Embryonic facial prominence (tissue), 1 donor: ENCODE measurements around the gene MARS1.
A peak's percentile ranks its signal among the peaks of the same experiment; 100 is the strongest.

Experiments used
- DNase-seq: peaks from one replicate; pipeline ENCODE4 v3.0.0-alpha.2; 2016; ENCODE audit errors: extremely low spot score

The MARS1 gene

DNA sequence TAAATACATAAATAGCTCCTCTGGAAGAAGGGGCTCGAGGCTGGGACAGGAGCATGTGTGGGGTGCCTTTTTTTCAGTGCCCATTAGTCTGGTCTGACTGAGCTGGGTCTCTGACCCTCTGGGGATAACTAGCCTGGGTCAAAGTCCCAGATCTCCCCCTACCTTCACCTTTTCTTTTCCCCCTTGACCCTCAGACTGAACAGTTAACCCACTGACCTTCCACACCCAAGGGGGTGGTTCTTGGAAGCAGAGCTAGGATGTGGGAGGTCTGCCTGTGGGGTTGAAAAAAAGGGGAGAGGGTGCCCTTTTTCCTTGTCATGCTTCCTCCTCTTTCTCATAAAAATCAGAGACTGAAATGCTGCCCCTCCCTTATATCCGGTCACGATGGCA is 29.2 kb upstream of the MARS1 start:
- no peak for DNase-seq

DNA sequence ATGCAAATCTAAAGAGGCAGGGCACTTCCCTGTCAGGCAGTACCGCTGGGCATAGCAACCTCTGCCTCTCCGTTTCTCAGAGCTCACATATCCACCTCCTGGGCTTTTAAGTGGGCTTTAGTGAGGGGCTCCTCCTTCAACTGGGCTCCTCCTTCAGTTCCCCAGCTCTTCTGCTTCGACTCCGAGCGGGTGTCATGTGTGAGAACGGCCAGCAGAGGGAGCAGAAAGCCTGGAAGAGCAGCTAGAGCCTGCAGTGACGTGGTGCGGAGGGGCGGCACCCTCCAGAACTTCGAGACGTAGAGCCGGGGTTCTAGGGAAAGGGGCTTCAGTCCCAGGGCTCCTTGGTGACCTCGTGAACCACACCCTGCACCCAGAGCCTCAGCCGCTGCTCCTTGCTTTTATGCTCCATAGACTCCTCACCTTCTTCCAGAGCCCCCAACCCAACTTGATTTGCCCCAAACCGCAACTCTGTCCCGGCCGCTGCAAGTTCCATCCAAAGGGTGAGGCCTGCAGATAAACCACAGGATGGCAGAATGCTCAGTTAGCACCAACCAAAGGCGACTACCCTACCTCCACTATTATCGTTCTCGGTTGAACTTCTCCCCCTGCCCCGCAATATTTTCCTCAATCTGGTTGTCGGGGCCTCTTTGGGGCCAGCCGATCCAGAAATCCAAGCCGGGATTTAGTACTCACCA is 28.7 kb upstream of the MARS1 start:
- peak; percentile 97 for DNase-seq

DNA sequence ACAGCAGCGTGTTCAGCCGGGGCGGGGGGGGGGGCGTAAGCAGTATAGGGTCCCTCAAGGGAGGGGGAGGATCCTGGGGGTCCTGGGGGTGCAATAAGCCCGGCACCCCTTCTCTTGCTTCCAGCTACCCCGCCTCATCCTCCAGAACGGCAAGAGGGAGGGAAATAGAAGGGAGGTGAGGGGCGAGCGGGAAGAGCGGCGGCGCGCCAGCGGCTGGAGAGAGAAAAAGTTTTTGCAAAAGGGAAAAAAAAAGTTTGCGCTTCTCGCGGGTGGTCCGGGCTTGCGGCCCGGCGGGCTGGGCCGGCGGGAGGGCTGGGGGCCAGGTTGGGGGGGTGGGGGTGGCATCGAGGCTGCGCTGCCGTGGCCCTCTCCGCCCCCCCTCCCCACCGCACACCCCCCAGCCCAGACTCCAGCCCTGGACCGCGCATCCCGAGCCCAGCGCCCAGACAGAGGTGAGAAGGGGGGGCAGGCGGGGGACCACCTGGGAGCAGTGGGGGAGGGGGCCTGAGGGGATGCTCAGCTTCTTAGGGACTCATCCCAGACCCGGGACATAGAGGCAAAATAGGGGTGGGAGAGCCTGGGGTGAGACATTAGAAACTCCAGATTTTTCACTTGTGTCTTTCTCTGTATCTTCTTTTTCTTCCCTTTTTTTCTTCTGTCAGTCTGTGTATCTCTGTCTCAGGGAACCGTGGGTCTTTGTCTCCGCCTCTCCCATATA is 28.0 kb upstream of the MARS1 start, which contains the start of gene GLI1:
Gene GLI1, plus strand, starts transcription at position 36 of the 718 bp plus-strand sequence. CDS start 3,907 bp downstream, outside the sequence.
- peak; percentile 76 for DNase-seq

DNA sequence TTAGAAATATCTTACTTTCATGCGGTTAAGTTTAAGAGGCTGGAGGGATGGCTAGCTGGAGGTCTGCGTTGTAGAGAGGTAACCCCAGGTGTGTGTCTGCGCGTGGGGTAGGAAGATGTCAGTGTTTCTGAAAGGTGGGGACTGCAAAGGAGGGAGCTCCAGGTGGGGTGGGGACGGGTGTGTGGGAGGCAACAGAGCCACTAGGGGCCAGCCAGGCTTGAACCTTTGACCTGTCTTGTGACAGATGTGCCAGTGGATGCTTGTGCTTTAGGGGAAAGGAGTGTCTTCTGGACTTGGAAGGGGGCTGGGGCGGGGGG is 27.4 kb upstream of the MARS1 start:
- no peak for DNase-seq

DNA sequence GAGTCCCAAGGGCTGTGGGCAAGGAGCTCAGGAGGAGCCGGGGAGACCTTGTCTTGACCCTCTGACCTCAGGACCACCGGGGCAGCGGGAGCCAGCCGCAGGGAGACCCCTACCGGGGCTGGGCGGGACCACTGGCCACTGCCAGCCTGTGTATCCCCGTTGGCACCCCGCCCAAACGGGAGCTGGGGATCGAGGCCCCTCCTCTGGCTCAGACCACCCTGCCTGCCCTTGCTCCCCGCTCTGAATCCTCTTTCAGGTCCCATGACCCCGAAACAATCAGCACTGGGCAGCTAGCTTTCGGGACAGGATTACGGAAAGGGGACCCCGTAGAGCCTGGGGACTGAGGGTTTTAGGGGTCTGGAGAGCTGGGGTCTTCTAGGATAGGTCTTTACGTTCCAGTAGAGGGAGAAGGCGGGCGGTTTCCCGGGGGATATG is 27.0 kb upstream of the MARS1 start:
- DNase-seq: no peak

DNA sequence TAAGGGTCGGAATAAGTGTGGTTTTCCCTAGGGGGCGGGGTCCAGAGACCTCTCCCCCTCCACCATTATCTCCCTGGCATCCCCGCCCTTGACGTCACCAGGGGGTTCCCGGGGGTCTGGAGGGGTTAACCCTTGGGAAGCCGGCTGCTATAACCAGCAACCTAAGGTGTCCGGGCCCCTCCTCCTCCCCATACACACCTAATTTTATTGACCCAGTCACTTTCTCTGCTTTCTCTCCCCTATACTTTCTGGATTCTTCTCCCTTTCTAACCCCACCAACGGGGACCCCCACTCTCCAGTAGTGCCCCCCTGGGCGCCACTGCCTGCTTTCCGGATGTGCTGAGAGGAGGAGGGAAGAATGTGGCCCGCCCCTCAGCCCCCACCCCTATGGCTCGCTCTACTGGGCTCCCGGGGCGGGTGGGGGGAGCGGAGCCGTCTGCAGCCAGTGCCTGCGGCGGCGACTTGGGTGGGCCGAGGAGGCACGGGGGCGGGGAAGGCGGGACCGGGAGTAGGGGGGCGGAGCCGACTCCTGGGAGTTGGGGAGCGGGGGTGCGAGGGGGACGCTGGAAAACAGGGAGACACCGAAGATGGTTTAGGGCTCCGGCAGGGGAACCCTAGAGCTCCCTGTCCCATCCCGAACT is 26.5 kb upstream of the MARS1 start:
- DNase-seq: peak; percentile 46

DNA sequence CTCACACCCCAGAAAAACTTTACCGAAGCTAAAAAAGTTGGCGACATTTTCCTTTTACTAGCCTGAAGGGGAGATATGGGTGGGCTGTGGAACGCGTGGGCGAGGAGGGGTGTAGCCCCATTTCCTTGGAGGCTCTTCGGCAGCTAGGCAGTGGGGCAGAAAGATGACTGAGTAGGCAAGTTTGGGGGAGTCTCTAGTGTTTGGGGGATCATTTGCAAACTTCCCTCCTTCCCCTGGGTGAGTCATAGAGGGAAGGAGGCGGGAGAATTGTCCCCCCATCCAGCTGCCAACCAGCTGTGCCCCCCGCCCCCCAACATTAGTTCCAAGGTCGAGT is 26.0 kb upstream of the MARS1 start:
- DNase-seq: no peak

DNA sequence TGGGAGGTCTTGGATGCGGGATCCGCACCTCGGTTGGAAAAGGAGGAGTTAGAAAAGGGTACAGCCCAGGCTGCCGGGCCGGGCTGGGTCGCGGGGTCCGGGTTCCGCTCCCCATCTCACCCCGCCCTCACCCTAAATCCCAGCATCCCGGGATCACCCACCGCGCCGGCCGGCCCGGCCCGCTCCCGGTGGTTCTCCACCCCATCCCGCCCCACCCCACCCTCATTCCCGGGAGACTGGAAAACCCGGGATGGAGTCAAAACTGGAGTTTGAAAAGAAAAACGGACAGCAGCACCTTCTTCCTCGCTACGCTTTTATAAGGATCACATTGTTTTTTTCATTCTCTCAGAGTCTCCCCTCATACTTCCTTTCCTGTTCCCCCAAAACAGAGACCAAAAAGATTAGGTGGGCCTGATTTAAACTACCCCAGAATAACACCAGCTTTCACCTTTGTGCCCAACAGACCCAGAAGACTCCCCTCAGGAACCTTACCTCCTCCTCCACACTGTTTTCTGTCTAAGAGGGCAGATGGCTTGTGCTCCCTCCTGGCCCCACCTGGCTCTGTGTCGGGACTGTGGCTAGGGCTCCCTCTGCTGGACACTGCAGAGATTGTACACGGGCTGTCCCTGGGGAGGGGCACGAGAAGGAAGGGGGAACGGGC is 25.5 kb upstream of the MARS1 start:
- DNase-seq: peak; percentile 74

DNA sequence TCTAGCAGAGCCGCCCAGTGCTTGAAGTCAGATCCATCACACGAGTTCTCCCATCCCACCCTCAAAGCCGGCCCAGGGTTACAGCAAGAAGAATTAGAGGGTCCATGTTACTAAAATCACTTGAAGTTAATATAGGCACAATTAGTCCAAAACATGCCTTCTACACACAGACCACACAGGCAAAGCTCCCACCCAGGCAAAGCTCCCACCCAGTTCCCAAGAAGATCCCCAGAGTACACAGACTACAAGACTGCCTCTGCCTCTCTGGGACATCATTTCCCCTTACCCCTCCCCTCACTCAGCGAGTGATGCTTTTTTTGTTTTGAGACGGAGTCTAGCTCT is 25.0 kb upstream of the MARS1 start:
- no peak for DNase-seq

DNA sequence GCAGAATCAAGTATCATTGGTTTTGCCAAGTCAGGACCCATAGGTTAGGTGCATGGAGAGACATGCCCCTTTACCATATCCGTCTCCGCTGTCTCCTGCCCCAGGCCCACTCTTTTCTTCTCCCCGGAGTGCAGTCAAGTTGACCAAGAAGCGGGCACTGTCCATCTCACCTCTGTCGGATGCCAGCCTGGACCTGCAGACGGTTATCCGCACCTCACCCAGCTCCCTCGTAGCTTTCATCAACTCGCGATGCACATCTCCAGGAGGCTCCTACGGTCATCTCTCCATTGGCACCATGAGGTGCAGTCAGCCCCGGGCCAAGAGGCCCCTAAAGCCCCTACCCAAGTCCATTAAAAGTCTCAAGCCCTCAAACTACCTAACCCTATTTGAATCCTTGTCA is 23.3 kb upstream of the MARS1 start:
- DNase-seq: no peak

DNA sequence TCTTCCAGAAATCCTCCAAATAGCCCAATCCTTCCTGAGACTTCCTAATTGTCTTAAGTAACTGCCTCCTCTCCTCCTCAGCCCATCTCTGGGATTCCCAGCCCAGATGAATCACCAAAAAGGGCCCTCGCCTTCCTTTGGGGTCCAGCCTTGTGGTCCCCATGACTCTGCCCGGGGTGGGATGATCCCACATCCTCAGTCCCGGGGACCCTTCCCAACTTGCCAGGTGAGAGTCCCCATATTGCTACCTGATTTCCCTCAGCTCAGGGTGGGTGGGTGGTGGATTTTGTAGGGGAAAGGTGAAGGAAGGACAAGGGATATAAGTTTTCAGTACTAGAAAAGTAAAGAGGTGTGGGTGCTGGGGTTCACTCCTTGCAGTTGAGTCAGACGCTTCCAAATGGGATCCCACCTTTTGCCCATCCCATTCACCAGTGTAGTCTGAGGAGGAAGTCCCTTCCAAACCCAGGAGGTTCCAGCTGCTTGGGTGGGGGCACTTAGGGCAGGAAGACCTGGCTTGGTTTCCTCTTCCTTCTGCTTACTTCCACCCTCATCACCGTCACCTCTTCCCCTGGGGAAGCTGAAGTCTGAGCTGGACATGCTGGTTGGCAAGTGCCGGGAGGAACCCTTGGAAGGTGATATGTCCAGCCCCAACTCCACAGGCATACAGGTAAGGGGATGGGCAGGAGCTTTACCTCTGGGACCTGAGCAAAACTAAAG is 22.7 kb upstream of the MARS1 start:
- DNase-seq: no peak

DNA sequence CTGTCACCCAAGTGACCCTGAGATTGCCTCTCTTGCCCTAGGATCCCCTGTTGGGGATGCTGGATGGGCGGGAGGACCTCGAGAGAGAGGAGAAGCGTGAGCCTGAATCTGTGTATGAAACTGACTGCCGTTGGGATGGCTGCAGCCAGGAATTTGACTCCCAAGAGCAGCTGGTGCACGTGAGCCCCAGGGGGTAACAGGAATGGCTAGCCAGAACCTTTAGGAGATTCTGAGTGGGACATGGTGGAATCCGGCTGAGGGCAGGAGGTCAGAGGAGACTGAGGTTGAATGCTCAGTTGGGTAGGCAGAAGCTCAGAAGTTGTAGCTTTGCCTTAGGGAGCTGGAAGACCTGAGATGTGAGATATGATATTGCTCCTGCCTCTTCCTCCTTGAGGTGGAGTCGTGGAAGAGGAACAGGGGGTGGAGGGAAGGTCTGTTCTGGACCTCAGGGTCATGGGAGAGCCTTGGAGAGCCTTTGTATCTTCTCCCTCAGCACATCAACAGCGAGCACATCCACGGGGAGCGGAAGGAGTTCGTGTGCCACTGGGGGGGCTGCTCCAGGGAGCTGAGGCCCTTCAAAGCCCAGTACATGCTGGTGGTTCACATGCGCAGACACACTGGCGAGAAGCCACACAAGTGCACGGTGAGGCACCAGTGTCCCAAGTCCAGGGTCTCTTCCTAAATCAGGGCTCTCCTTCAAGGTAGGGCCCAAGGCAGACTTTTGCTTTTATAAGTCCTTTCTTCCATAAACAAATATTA is 21.9 kb upstream of the MARS1 start:
- DNase-seq: no peak

DNA sequence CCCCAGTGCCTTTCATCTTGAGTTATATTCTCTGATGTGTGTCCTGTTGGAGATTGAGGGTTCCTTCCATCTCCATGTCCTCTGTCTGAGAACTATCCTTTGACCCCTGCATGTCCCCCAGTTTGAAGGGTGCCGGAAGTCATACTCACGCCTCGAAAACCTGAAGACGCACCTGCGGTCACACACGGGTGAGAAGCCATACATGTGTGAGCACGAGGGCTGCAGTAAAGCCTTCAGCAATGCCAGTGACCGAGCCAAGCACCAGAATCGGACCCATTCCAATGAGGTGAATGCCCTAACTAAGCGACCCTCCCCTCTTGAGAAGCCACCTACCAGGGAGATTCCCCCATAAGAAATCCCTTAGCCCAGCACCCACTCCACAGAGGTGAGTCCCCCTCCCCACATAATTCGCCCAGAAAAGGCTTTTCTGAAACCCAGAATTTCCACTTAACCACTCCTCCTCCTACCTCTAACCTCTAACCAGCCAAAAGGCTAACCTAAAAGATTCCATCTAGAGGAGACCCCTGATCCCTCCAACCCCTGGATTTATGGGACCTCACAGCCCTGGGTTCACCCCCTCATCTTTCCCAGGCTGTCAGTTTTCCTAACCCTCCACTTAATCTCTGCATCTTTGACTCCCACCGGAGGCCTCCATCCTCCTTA is 20.5 kb upstream of the MARS1 start:
- DNase-seq: no peak

DNA sequence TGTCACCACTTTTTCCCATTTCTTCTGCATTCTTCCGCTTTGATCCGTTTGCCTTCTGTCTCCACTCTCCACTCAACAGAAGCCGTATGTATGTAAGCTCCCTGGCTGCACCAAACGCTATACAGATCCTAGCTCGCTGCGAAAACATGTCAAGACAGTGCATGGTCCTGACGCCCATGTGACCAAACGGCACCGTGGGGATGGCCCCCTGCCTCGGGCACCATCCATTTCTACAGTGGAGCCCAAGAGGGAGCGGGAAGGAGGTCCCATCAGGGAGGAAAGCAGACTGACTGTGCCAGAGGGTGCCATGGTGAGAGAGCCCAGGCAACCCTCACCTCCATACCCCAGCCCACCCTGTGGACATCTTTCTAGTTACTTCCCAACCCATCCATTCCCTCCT is 20.0 kb upstream of the MARS1 start:
- DNase-seq: no peak

DNA sequence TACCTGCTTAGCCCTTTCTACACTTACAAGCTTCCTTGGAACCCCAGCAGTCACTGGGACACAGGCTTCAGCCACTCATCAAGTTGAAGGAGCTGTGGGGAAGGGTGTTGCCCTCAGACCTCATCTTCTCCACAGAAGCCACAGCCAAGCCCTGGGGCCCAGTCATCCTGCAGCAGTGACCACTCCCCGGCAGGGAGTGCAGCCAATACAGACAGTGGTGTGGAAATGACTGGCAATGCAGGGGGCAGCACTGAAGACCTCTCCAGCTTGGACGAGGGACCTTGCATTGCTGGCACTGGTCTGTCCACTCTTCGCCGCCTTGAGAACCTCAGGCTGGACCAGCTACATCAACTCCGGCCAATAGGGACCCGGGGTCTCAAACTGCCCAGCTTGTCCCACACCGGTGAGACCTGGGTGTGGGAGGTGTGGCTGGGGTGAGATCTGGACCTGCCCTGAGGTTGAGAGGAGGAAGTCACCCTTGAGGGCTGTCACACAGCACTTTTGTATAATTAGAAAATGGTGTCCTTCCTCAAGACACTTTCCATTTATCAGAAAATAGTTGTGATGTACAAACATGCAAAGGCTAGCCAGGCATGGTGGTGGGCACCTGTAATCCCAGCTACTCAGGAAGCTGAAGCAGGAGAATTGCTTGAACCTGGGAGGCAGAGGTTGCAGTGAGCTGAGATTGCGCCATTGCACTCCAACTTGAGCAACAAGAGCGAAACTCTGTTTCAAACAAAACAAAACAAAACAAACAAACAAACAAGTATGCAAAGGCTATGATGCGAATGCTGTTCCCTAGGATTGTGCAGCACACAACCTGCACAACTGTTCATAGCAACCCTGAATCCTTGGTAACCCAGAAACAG is 18.3 kb upstream of the MARS1 start:
- DNase-seq: no peak

DNA sequence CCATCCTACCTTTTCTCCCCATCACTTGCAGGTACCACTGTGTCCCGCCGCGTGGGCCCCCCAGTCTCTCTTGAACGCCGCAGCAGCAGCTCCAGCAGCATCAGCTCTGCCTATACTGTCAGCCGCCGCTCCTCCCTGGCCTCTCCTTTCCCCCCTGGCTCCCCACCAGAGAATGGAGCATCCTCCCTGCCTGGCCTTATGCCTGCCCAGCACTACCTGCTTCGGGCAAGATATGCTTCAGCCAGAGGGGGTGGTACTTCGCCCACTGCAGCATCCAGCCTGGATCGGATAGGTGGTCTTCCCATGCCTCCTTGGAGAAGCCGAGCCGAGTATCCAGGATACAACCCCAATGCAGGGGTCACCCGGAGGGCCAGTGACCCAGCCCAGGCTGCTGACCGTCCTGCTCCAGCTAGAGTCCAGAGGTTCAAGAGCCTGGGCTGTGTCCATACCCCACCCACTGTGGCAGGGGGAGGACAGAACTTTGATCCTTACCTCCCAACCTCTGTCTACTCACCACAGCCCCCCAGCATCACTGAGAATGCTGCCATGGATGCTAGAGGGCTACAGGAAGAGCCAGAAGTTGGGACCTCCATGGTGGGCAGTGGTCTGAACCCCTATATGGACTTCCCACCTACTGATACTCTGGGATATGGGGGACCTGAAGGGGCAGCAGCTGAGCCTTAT is 17.4 kb upstream of the MARS1 start:
- no peak for DNase-seq

DNA sequence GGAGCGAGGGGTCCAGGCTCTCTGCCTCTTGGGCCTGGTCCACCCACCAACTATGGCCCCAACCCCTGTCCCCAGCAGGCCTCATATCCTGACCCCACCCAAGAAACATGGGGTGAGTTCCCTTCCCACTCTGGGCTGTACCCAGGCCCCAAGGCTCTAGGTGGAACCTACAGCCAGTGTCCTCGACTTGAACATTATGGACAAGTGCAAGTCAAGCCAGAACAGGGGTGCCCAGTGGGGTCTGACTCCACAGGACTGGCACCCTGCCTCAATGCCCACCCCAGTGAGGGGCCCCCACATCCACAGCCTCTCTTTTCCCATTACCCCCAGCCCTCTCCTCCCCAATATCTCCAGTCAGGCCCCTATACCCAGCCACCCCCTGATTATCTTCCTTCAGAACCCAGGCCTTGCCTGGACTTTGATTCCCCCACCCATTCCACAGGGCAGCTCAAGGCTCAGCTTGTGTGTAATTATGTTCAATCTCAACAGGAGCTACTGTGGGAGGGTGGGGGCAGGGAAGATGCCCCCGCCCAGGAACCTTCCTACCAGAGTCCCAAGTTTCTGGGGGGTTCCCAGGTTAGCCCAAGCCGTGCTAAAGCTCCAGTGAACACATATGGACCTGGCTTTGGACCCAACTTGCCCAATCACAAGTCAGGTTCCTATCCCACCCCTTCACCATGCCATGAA is 16.8 kb upstream of the MARS1 start:
- DNase-seq: no peak

DNA sequence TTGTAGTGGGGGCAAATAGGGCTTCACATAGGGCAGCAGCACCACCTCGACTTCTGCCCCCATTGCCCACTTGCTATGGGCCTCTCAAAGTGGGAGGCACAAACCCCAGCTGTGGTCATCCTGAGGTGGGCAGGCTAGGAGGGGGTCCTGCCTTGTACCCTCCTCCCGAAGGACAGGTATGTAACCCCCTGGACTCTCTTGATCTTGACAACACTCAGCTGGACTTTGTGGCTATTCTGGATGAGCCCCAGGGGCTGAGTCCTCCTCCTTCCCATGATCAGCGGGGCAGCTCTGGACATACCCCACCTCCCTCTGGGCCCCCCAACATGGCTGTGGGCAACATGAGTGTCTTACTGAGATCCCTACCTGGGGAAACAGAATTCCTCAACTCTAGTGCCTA is 16.2 kb upstream of the MARS1 start:
- no peak for DNase-seq

DNA sequence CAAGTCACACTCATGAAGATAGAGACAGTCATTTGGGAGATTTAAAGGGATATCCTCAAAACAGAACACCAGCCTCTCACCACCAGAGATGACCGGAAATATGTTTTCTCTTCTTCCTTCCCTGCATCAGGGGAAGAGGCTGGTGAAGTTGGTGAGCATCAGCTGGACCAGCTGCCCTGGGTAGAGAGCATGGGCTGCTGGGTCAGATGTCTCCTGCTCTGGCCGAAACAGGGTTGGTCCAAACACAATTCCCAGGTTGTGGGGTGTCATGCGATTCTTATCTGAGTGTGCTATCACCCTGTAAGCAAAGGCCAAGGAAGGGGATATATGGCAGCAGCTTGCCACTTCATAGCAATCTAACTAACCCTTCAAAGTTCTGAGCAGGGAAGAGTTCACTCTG is 15.5 kb upstream of the MARS1 start:
- no peak for DNase-seq
